MCF 10A (cell line): Measurements from ENCODE around the gene MCC. TPM values are rescaled to one million over a fixed set of nuclear protein-coding genes. Genes with fewer than 3 reads are reported as not detected.

Source experiments
- BruUV-seq: library from RNA; stranded (reverse); fragments of 400-500 nt; replicated peaks from 2 replicates; lab custom pipeline; 2021; lab: Mats Ljungman, UMichigan
- CTCF ChIA-PET: fragments of 300-600 bp; sonication (Branson Sonifier 250); formaldehyde crosslinking; extraction: SDS; loops from one replicate; lab custom pipeline; 2021; ENCODE audit warnings: antibody characterized with exemption, inconsistent platforms; lab: Yijun Ruan, JAX
- POLR2A ChIA-PET: fragments of 300-600, 350-650 bp; sonication (Branson Sonifier 250); formaldehyde crosslinking; extraction: SDS; loops from one replicate; lab custom pipeline; 2020; ENCODE audit warnings: antibody characterized with exemption, inconsistent platforms; lab: Yijun Ruan, JAX
- DNase-seq: peaks from one replicate; pipeline ENCODE4 v3.0.0-alpha.2; 2018; ENCODE audit not compliant: unreplicated experiment
- H3K27ac Mint-ChIP-seq: one replicate; pipeline ENCODE4 v1.8.0; 2022; ENCODE audit warnings: mild to moderate bottlenecking, low read depth, mixed read lengths; ENCODE audit not compliant: unreplicated experiment
- H3K27me3 Mint-ChIP-seq: one replicate; pipeline ENCODE4 v1.8.0; 2022; ENCODE audit warnings: mixed read lengths; ENCODE audit not compliant: insufficient read depth, unreplicated experiment
- H3K36me3 Mint-ChIP-seq: one replicate; pipeline ENCODE4 v1.8.0; 2022; ENCODE audit warnings: mild to moderate bottlenecking, moderate library complexity, mixed read lengths; ENCODE audit not compliant: insufficient read depth, unreplicated experiment
- H3K4me1 Mint-ChIP-seq: one replicate; pipeline ENCODE4 v1.8.0; 2022; ENCODE audit warnings: mixed read lengths; ENCODE audit not compliant: insufficient read depth, unreplicated experiment
- H3K4me3 Mint-ChIP-seq: one replicate; pipeline ENCODE4 v1.8.0; 2022; ENCODE audit warnings: mild to moderate bottlenecking, moderate library complexity, mixed read lengths; ENCODE audit not compliant: unreplicated experiment
- H3K9me3 Mint-ChIP-seq: one replicate; pipeline ENCODE4 v1.8.0; 2022; ENCODE audit warnings: mixed read lengths; ENCODE audit not compliant: unreplicated experiment
- intact Hi-C: fragments of 100-400 bp; cut with micrococcal nuclease; formaldehyde crosslinking; loops from 2 replicates; pipeline ENCODE4 v1.14.1; 2022
- total RNA-seq: library from RNA; stranded (reverse); gene quantifications from 2 replicates; pipeline ENCODE4 v1.2.3, GENCODE V29; 2022
- TF ChIP-seq, protein P1 (sequence below): fragments of 200-600 bp; IDR thresholded peaks from one replicate; pipeline ENCODE4 v1.8.0; 2022; ENCODE audit warnings: antibody characterized with exemption, mild to moderate bottlenecking; ENCODE audit not compliant: unreplicated experiment

Gene MCC
- total RNA-seq, 1 experiment from 2014 or later, result 25.3 TPM

DNA sequence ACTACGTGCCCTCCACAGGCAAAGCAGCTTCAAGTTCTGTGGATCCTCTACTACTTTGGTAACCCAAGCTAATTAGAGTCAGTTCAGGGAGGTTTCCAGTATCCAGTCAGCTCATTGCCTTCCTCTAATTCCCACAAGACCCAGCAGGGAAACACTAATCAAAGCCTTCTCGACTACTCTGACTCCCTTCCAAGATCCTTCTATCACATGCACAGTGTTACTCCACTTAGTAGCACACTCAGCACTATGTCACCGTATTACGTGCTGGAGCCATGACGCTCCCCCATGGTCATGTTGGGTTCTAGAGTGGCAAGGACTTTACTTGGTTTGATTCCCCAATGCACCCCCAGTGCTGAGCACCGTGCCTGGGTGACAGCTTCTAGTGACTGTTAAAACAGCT lies 458.6 kb downstream of the MCC start:
- Mint-ChIP-seq H3K27me3 (no peaks in the 10 kb centered on the region), H3K4me3 (no peak overlapping the region), H3K36me3 (peaks cover 59% of the 10 kb centered on the region), H3K27ac (peak overlapping the region; percentile 27), H3K9me3 (no peaks in the 10 kb centered on the region), H3K4me1 (peaks cover 6% of the 10 kb centered on the region)
- TF ChIP-seq, protein P1, sequence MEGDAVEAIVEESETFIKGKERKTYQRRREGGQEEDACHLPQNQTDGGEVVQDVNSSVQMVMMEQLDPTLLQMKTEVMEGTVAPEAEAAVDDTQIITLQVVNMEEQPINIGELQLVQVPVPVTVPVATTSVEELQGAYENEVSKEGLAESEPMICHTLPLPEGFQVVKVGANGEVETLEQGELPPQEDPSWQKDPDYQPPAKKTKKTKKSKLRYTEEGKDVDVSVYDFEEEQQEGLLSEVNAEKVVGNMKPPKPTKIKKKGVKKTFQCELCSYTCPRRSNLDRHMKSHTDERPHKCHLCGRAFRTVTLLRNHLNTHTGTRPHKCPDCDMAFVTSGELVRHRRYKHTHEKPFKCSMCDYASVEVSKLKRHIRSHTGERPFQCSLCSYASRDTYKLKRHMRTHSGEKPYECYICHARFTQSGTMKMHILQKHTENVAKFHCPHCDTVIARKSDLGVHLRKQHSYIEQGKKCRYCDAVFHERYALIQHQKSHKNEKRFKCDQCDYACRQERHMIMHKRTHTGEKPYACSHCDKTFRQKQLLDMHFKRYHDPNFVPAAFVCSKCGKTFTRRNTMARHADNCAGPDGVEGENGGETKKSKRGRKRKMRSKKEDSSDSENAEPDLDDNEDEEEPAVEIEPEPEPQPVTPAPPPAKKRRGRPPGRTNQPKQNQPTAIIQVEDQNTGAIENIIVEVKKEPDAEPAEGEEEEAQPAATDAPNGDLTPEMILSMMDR, result no peak
- intact Hi-C loops, result no loop called here
- DNase-seq, result no peak
- CTCF ChIA-PET, result interaction anchor here (0.6 to 1.0 kb wide), 5 partner anchors 13 to 301 kb away, joined by 3 to 4 read pairs (median 4); no protein-coding TSS in a partner anchor
- POLR2A ChIA-PET, result interaction anchor here (1.1 kb wide), 2 partner anchors 8 to 9 kb away, joined by 4 to 5 read pairs; no protein-coding TSS in a partner anchor
- BruUV-seq, result no TSS peak

- no peaks in the 10 kb centered on the region for H3K9me3 Mint-ChIP-seq
These were observed 460.8 kb downstream of the MCC start for GRCh38 chr5:113027431-113027830.

DNA sequence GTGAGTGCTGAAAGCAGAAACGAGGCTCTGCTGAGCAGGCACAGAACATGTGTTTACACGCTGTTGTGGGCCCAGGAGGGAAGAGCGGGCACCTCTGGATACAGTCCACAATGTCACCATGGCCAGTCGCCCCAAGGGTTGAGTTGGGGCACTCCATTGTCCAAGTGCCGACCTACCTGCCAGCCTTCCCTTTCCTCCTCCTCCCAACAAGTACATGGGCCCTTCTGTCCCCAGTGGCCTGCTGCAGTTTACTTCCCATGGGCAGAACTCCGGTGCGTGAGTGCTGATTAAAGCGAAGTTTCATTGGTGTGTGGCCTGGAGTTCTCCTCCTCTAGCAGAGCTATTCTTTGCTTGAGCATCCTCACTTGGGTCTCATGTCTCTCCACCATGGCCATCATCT lies 461.2 kb downstream of the MCC start:
- Mint-ChIP-seq H3K27me3 (no peaks in the 10 kb centered on the region), H3K36me3 (peaks cover 78% of the 10 kb centered on the region), H3K9me3 (no peaks in the 10 kb centered on the region), H3K4me3 (no peak overlapping the region), H3K27ac (peak overlapping the region; percentile 78), H3K4me1 (peaks cover 6% of the 10 kb centered on the region)
- CTCF ChIA-PET, result interaction anchor here (1.4 kb wide), 1 partner anchor 30 kb away, joined by 4 read pairs; no protein-coding TSS in a partner anchor
- BruUV-seq, result no TSS peak
- POLR2A ChIA-PET, result no interaction called here
- TF ChIP-seq, protein P1, result no peak
- intact Hi-C loops, result no loop called here
- no peak for DNase-seq

More at GRCh38 chr5:113027431-113027830, 460.8 kb downstream of the MCC start:
- ChIA-PET CTCF (interaction anchor here (1.4 kb wide), 1 partner anchor 31 kb away, joined by 4 read pairs; no protein-coding TSS in a partner anchor), POLR2A (no interaction called here)
- H3K27me3 Mint-ChIP-seq, result no peaks in the 10 kb centered on the region
- H3K4me1 Mint-ChIP-seq, result peaks cover 6% of the 10 kb centered on the region
- intact Hi-C loops, result no loop called here
- H3K4me3 Mint-ChIP-seq, result no peak overlapping the region
- H3K27ac Mint-ChIP-seq, result no peak overlapping the region
- H3K36me3 Mint-ChIP-seq, result peaks cover 79% of the 10 kb centered on the region
- TF ChIP-seq, protein P1, result no peak
- DNase-seq, result no peak
- BruUV-seq, result no TSS peak

DNA sequence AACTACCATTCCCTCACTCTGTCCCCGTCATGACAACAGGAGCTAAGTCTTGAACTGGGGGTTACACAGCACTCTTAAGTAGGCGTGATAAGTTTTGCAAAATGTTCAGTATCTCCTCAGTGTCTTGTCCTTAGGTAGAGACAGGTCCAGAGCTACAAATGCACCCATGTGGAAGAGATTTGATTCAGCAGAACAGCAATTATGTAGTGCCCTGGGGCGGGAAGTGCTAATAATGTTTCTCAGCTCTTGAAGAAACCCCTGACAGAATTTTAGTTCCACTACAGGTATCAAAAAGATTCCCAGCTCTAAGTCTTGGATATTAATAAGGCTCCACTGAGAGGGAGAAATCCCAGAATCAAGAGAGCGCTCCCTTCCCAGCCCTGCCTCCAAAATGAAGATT lies 462.0 kb downstream of the MCC start:
- ChIA-PET CTCF (interaction anchor here (0.7 to 2.0 kb wide), 2 partner anchors 30 to 63 kb away, joined by 3 to 6 read pairs; no protein-coding TSS in a partner anchor), POLR2A (interaction anchor here (0.6 to 1.0 kb wide), 2 partner anchors 20 to 161 kb away, joined by 3 read pairs; no protein-coding TSS in a partner anchor)
- Mint-ChIP-seq H3K27ac (peak overlapping the region; percentile 78), H3K36me3 (peaks cover 71% of the 10 kb centered on the region), H3K27me3 (no peaks in the 10 kb centered on the region), H3K9me3 (no peaks in the 10 kb centered on the region), H3K4me3 (no peak overlapping the region), H3K4me1 (peaks cover 6% of the 10 kb centered on the region)
- no peak for DNase-seq
- intact Hi-C loops, result no loop called here
- TF ChIP-seq, protein P1, result no peak
- BruUV-seq, result no TSS peak
